Esophagus muscularis mucosa (tissue), 4 donors: Measurements from ENCODE around the gene CDH15.

Experiments used
- CTCF ChIP-seq, 3 experiments: fragments of 200-600 bp in 2 of 3; fragments of 450-650 bp in 1 of 3; sonication (generic) in 2 of 3; IDR thresholded peaks; one replicate each; pipeline ENCODE4 v1.5.1; 2017 to 2019; ENCODE audit warnings: antibody characterized with exemption in 3 of 3, mild to moderate bottlenecking in 2 of 3, moderate library complexity in 1 of 3
- EP300 ChIP-seq: sonication (generic); formaldehyde crosslinking; IDR thresholded peaks from one replicate; pipeline ENCODE4 v1.6.1; 2017; ENCODE audit warnings: antibody characterized with exemption
- POLR2A ChIP-seq: fragments of 450-650 bp; IDR thresholded peaks from one replicate; pipeline ENCODE4 v1.6.1; 2017; ENCODE audit warnings: antibody characterized with exemption, moderate library complexity, mild to moderate bottlenecking, low read depth

- TF ChIP-seq EP300, result no peak
- TF ChIP-seq POLR2A, result no peak
- TF ChIP-seq CTCF (IDR thresholded peaks at IDR 0.05), result no peak
These were observed 26.3 kb downstream of the CDH15 start for GRCh38 chr16:89197633-89198416.
